Chondrocyte (in vitro differentiated cells): Measurements from ENCODE around the gene TSPAN5. TPM values are rescaled to one million over a fixed set of nuclear protein-coding genes. Genes with fewer than 3 reads are reported as not detected.

Experiments used
- DNase-seq: peaks from one replicate; pipeline ENCODE4 v3.0.0; 2021; ENCODE audit warnings: mixed read lengths, low spot score
- H3K27ac Mint-ChIP-seq: one replicate; pipeline ENCODE4 v1.8.0; 2021; ENCODE audit warnings: mild to moderate bottlenecking, moderate library complexity, mixed read lengths; ENCODE audit not compliant: unreplicated experiment
- H3K27me3 Mint-ChIP-seq: 2 replicates; pipeline ENCODE4 v1.8.0; 2021; ENCODE audit warnings: low read depth, mixed read lengths
- H3K36me3 Mint-ChIP-seq: 2 replicates; pipeline ENCODE4 v1.8.0; 2021; ENCODE audit warnings: low read depth, mixed read lengths
- H3K4me1 Mint-ChIP-seq: 2 replicates; pipeline ENCODE4 v1.8.0; 2021; ENCODE audit warnings: low read depth, mild to moderate bottlenecking, mixed read lengths
- H3K4me3 Mint-ChIP-seq: one replicate; pipeline ENCODE4 v1.8.0; 2021; ENCODE audit warnings: mild to moderate bottlenecking, moderate library complexity, mixed read lengths; ENCODE audit not compliant: unreplicated experiment
- H3K9me3 Mint-ChIP-seq: 2 replicates; pipeline ENCODE4 v1.8.0; 2021; ENCODE audit warnings: low read depth, mixed read lengths
- CTCF ChIP-seq: fragments of 200-600 bp; sonication (generic); IDR thresholded peaks from 2 replicates; pipeline ENCODE4 v1.5.0; 2021; ENCODE audit warnings: antibody characterized with exemption, mild to moderate bottlenecking, moderate library complexity
- total RNA-seq: library from RNA; stranded (reverse); gene quantifications from 3 replicates; pipeline ENCODE4 v1.2.1, GENCODE V29; 2021

Gene TSPAN5
- total RNA-seq, 1 donor from 2014 or later: 55.5 TPM

GRCh38 chr4:98516042-98516440 lies 142.4 kb downstream of the TSPAN5 start:
- H3K4me3 Mint-ChIP-seq: peak overlapping the region; percentile 43
- no peak for TF ChIP-seq CTCF
- DNase-seq: no peak
- no peaks in the 10 kb centered on the region for H3K27me3 Mint-ChIP-seq
- H3K27ac Mint-ChIP-seq: peak overlapping the region; percentile 97
- peaks cover 82% of the 10 kb centered on the region for H3K4me1 Mint-ChIP-seq
- H3K36me3 Mint-ChIP-seq: peaks cover 1% of the 10 kb centered on the region
- H3K9me3 Mint-ChIP-seq: no peaks in the 10 kb centered on the region

- peaks cover 86% of the 10 kb centered on the region for H3K4me1 Mint-ChIP-seq
Measured at GRCh38 chr4:98515470-98515809, 143.0 kb downstream of the TSPAN5 start.

GRCh38 chr4:98514741-98515469 lies 143.5 kb downstream of the TSPAN5 start:
- Mint-ChIP-seq H3K27ac (peak overlapping the region; percentile 97), H3K4me3 (no peak overlapping the region), H3K4me1 (peaks cover 86% of the 10 kb centered on the region), H3K36me3 (peaks cover 1% of the 10 kb centered on the region), H3K9me3 (no peaks in the 10 kb centered on the region), H3K27me3 (no peaks in the 10 kb centered on the region)
- no peak for DNase-seq
- no peak for TF ChIP-seq CTCF

More at GRCh38 chr4:98515470-98515809, 143.0 kb downstream of the TSPAN5 start:
- Mint-ChIP-seq H3K27ac (peak overlapping the region; percentile 97), H3K36me3 (peaks cover 1% of the 10 kb centered on the region), H3K27me3 (no peaks in the 10 kb centered on the region), H3K4me3 (no peak overlapping the region), H3K9me3 (no peaks in the 10 kb centered on the region)
- TF ChIP-seq CTCF: no peak
- no peak for DNase-seq

GRCh38 chr4:98512918-98513317 lies 145.5 kb downstream of the TSPAN5 start:
- peaks cover 84% of the 10 kb centered on the region for H3K4me1 Mint-ChIP-seq
- peak overlapping the region; percentile 52 for H3K27ac Mint-ChIP-seq
- H3K9me3 Mint-ChIP-seq: no peaks in the 10 kb centered on the region
- no peak overlapping the region for H3K4me3 Mint-ChIP-seq
- H3K27me3 Mint-ChIP-seq: no peaks in the 10 kb centered on the region
- no peak for DNase-seq
- no peak for TF ChIP-seq CTCF
- H3K36me3 Mint-ChIP-seq: peaks cover 1% of the 10 kb centered on the region

- Mint-ChIP-seq H3K4me3 (no peak overlapping the region), H3K36me3 (peaks cover 1% of the 10 kb centered on the region), H3K9me3 (no peaks in the 10 kb centered on the region), H3K4me1 (peaks cover 83% of the 10 kb centered on the region), H3K27me3 (no peaks in the 10 kb centered on the region), H3K27ac (peak overlapping the region; percentile 93)
- DNase-seq: no peak
- TF ChIP-seq CTCF: no peak
Measured at GRCh38 chr4:98510757-98511517, 147.5 kb downstream of the TSPAN5 start.
